T-cell (primary cell): ENCODE results near the gene CACNA1F. TPM values are rescaled to one million over a fixed set of nuclear protein-coding genes. Genes with fewer than 3 reads are reported as not detected.

Experiments used
- ATAC-seq, 4 experiments: fragments of 200-7000 bp in 3 of 4; fragments of 150-1000 bp in 1 of 4; cut with Tn5 transposase; replicated peaks in 1 of 4; 1 replicate in 3 of 4; 2 replicates in 1 of 4; pipeline ENCODE4 v1.10.0; 2021; ENCODE audit warnings: moderate library complexity in 3 of 4, mild to moderate bottlenecking in 2 of 4, moderate number of reproducible peaks in 1 of 4
- CTCF ChIA-PET, 2 donors: fragments of 300-600 bp; sonication (Branson Sonifier 250); formaldehyde crosslinking; loops; one replicate each; lab custom pipeline; 2022; ENCODE audit warnings: antibody characterized with exemption in 2 of 2; lab: Charles Lee
- POLR2A ChIA-PET, 2 donors: fragments of 300-600 bp; sonication (Branson Sonifier 250); formaldehyde crosslinking; loops; one replicate each; lab custom pipeline; 2022; ENCODE audit warnings: antibody characterized with exemption in 2 of 2; lab: Charles Lee
- DNase-seq, 35 experiments: peaks; one replicate each; pipeline versions ENCODE4 v3.0.0 to v3.0.0-alpha.2; 2013 to 2023
- H3K27ac ChIP-seq: one replicate; pipeline ENCODE4 v1.5.1; 2013; ENCODE audit warnings: low read length
- H3K27me3 ChIP-seq, 2 experiments: replicated peaks in 1 of 2; 1 replicate in 1 of 2; 2 replicates in 1 of 2; pipeline versions ENCODE4 v1.6.1 to v1.7.0; 2013; ENCODE audit warnings: low read length in 1 of 2, mixed read lengths in 1 of 2; ENCODE audit not compliant: control insufficient read depth in 2 of 2, insufficient read depth in 2 of 2; ENCODE audit errors: extremely low read depth in 1 of 2
- H3K36me3 ChIP-seq, 2 donors: 1 replicate in 1 of 2; 2 replicates in 1 of 2; pipeline versions ENCODE4 v1.6.1 to v1.7.0; 2013; ENCODE audit warnings: low read length in 1 of 2; ENCODE audit not compliant: control insufficient read depth in 2 of 2, insufficient read depth in 1 of 2; ENCODE audit errors: extremely low read depth in 1 of 2
- H3K4me1 ChIP-seq, 2 experiments: 1 replicate in 1 of 2; 2 replicates in 1 of 2; pipeline versions ENCODE4 v1.6.1 to v1.7.0; 2013; ENCODE audit warnings: low read length in 2 of 2, mixed read lengths in 1 of 2; ENCODE audit not compliant: insufficient read depth in 2 of 2, control insufficient read depth in 1 of 2; ENCODE audit errors: extremely low read depth in 1 of 2
- H3K4me3 ChIP-seq, 2 donors: 1 replicate in 1 of 2; 2 replicates in 1 of 2; pipeline versions ENCODE4 v1.5.1 to v1.7.0; 2013; ENCODE audit warnings: mild to moderate bottlenecking in 2 of 2, low read length in 1 of 2, moderate library complexity in 1 of 2; ENCODE audit not compliant: control insufficient read depth in 1 of 2; ENCODE audit errors: extremely low read depth in 1 of 2
- H3K9me3 ChIP-seq: 2 replicates; pipeline ENCODE4 v1.7.0; 2013
- H3K27ac Mint-ChIP-seq, 2 donors: one replicate each; pipeline ENCODE4 v1.8.0; 2020 to 2021; ENCODE audit warnings: mild to moderate bottlenecking in 2 of 2, mixed read lengths in 2 of 2
- H3K27me3 Mint-ChIP-seq, 2 donors: one replicate each; pipeline ENCODE4 v1.8.0; 2021 to 2022; ENCODE audit warnings: mixed read lengths in 2 of 2
- H3K36me3 Mint-ChIP-seq: one replicate; pipeline ENCODE4 v1.8.0; 2021; ENCODE audit warnings: mixed read lengths
- H3K4me1 Mint-ChIP-seq, 3 donors: one replicate each; pipeline ENCODE4 v1.8.0; 2020 to 2022; ENCODE audit warnings: mixed read lengths in 3 of 3, mild to moderate bottlenecking in 1 of 3
- H3K4me3 Mint-ChIP-seq, 3 donors: one replicate each; pipeline ENCODE4 v1.8.0; 2020 to 2022; ENCODE audit warnings: mild to moderate bottlenecking in 3 of 3, mixed read lengths in 3 of 3, moderate library complexity in 3 of 3
- H3K9me3 Mint-ChIP-seq, 3 donors: one replicate each; pipeline ENCODE4 v1.8.0; 2020 to 2022; ENCODE audit warnings: mixed read lengths in 3 of 3
- WGBS: methylation state at CpG from one replicate; pipeline ENCODE4 v1.1.5; 2013; ENCODE audit warnings: missing lambda C conversion rate; ENCODE audit not compliant: insufficient coverage; 5-methylcytosine and 5-hydroxymethylcytosine counted together
- total RNA-seq, 35 experiments: library from RNA in 6 of 35; stranded (reverse) in 6 of 35; fragments of 120-200 nt in 1 of 35; gene quantifications; one replicate each; pipeline versions ENCODE4 v1.2.1 to v1.2.4 and lab custom pipeline; 2013 to 2026

Gene CACNA1F
- total RNA-seq, 5 donors from 2014 or later (not counting 1 experiment from before 2014, with no cell fraction given) = 1.4 to 1.9 (median 1.6) TPM

- no peaks in the 10 kb centered on the region for H3K9me3 Mint-ChIP-seq
- POLR2A ChIA-PET = interaction anchor here in 1 of 2 donors (0.6 to 1.1 kb wide), 3 partner anchors 11 to 98 kb away, joined by 5 to 8 read pairs (median 7); no protein-coding TSS in a partner anchor
- Histone ChIP-seq H3K27ac (no peak overlapping the region), H3K27me3 (no peaks in the 10 kb centered on the region), H3K9me3 (no peaks in the 10 kb centered on the region), H3K4me3 (no peak overlapping the region), H3K4me1 (no peaks in the 10 kb centered on the region), H3K36me3 (peaks cover 0 to 30% of the 10 kb centered on the region in 2 donors)
- H3K27me3 Mint-ChIP-seq = peaks cover 0 to 10% of the 10 kb centered on the region in 2 donors
- no peak overlapping the region for H3K4me3 Mint-ChIP-seq
- no peak overlapping the region for H3K27ac Mint-ChIP-seq
- WGBS = no CpG with 5 or more reads among the region's 6 CpGs
- peaks cover 23% of the 10 kb centered on the region for H3K36me3 Mint-ChIP-seq
- DNase-seq (no peak), ATAC-seq (no peak)
- CTCF ChIA-PET = no interaction called here
- H3K4me1 Mint-ChIP-seq = peaks cover 5 to 7% (median 6%) of the 10 kb centered on the region in 3 donors
These were observed 15.9 kb upstream of the CACNA1F start for GRCh38 chrX:49249071-49249470.

- peaks cover 0 to 36% of the 10 kb centered on the region in 2 donors for H3K36me3 ChIP-seq
- H3K27me3 ChIP-seq = no peaks in the 10 kb centered on the region
- no peaks in the 10 kb centered on the region for H3K9me3 ChIP-seq
- WGBS = 94% methylated on average over 15 of the region's 28 CpGs
- Mint-ChIP-seq H3K4me1 (peaks cover 5 to 7% (median 6%) of the 10 kb centered on the region in 3 donors), H3K27me3 (peaks cover 0 to 10% of the 10 kb centered on the region in 2 donors), H3K4me3 (no peak overlapping the region), H3K9me3 (no peaks in the 10 kb centered on the region), H3K27ac (no peak overlapping the region), H3K36me3 (peaks cover 30% of the 10 kb centered on the region)
- CTCF ChIA-PET = no interaction called here
- H3K4me3 ChIP-seq = no peak overlapping the region
- H3K27ac ChIP-seq = no peak overlapping the region
- POLR2A ChIA-PET = interaction anchor here in 1 of 2 donors (0.5 to 1.1 kb wide), 3 partner anchors 15 to 97 kb away, joined by 3 to 8 read pairs (median 5); no protein-coding TSS in a partner anchor
- H3K4me1 ChIP-seq = no peaks in the 10 kb centered on the region
- DNase-seq = no peak
- ATAC-seq = no peak
These were observed 15.0 kb upstream of the CACNA1F start for GRCh38 chrX:49247916-49248811.

GRCh38 chrX:49247346-49247745, 14.2 kb upstream of the CACNA1F start:
- DNase-seq = no peak
- Histone ChIP-seq H3K4me1 (no peaks in the 10 kb centered on the region), H3K27me3 (no peaks in the 10 kb centered on the region), H3K36me3 (peaks cover 0 to 45% of the 10 kb centered on the region in 2 donors), H3K9me3 (no peaks in the 10 kb centered on the region), H3K27ac (no peak overlapping the region), H3K4me3 (no peak overlapping the region)
- no peaks in the 10 kb centered on the region for H3K9me3 Mint-ChIP-seq
- H3K27ac Mint-ChIP-seq = peak overlapping the region in 1 of 2 donors; percentile 68
- peaks cover 0 to 10% of the 10 kb centered on the region in 2 donors for H3K27me3 Mint-ChIP-seq
- H3K4me3 Mint-ChIP-seq = no peak overlapping the region
- H3K36me3 Mint-ChIP-seq = peaks cover 26% of the 10 kb centered on the region
- ChIA-PET POLR2A (no interaction called here), CTCF (no interaction called here)
- H3K4me1 Mint-ChIP-seq = peaks cover 5 to 7% (median 6%) of the 10 kb centered on the region in 3 donors
- no peak for ATAC-seq
- WGBS = no CpG with 5 or more reads among the region's 11 CpGs

GRCh38 chrX:49246541-49246940, 13.4 kb upstream of the CACNA1F start:
- POLR2A ChIA-PET = no interaction called here
- no peaks in the 10 kb centered on the region for H3K9me3 Mint-ChIP-seq
- peaks cover 5 to 7% (median 6%) of the 10 kb centered on the region in 3 donors for H3K4me1 Mint-ChIP-seq
- no peak overlapping the region for H3K4me3 Mint-ChIP-seq
- WGBS = no CpG with 5 or more reads among the region's 10 CpGs
- CTCF ChIA-PET = no interaction called here
- ATAC-seq (no peak), DNase-seq (no peak)
- H3K36me3 ChIP-seq = peaks cover 0 to 48% of the 10 kb centered on the region in 2 donors
- peak overlapping the region in 1 of 2 donors; percentile 65 for H3K27ac Mint-ChIP-seq
- H3K27ac ChIP-seq = no peak overlapping the region
- no peaks in the 10 kb centered on the region for H3K27me3 ChIP-seq
- H3K4me1 ChIP-seq = no peaks in the 10 kb centered on the region
- H3K4me3 ChIP-seq = no peak overlapping the region
- H3K9me3 ChIP-seq = no peaks in the 10 kb centered on the region
- peaks cover 21% of the 10 kb centered on the region for H3K36me3 Mint-ChIP-seq
- peaks cover 0 to 7% of the 10 kb centered on the region in 2 donors for H3K27me3 Mint-ChIP-seq

GRCh38 chrX:49244207-49244606, 11.1 kb upstream of the CACNA1F start:
- no peaks in the 10 kb centered on the region for H3K9me3 ChIP-seq
- H3K36me3 ChIP-seq = peaks cover 0 to 49% of the 10 kb centered on the region in 2 donors
- POLR2A ChIA-PET = no interaction called here
- H3K4me3 Mint-ChIP-seq = no peak overlapping the region
- H3K27ac ChIP-seq = no peak overlapping the region
- CTCF ChIA-PET = no interaction called here
- no peak overlapping the region for H3K4me3 ChIP-seq
- peaks cover 0 to 10% (median 10%) of the 10 kb centered on the region in 3 donors for H3K4me1 Mint-ChIP-seq
- no peaks in the 10 kb centered on the region for H3K27me3 Mint-ChIP-seq
- no peak for DNase-seq
- H3K4me1 ChIP-seq = peaks cover 0 to 3% of the 10 kb centered on the region in 2 experiments
- H3K9me3 Mint-ChIP-seq = no peaks in the 10 kb centered on the region
- no peak for ATAC-seq
- WGBS = no CpG with 5 or more reads among the region's 2 CpGs
- no peak overlapping the region for H3K27ac Mint-ChIP-seq
- H3K27me3 ChIP-seq = no peaks in the 10 kb centered on the region
- H3K36me3 Mint-ChIP-seq = peaks cover 18% of the 10 kb centered on the region

- CTCF ChIA-PET = no interaction called here
- H3K4me3 Mint-ChIP-seq = no peak overlapping the region
- ATAC-seq (no peak), DNase-seq (no peak)
- Histone ChIP-seq H3K36me3 (peaks cover 0 to 43% of the 10 kb centered on the region in 2 donors), H3K4me3 (no peak overlapping the region), H3K27me3 (no peaks in the 10 kb centered on the region), H3K9me3 (no peaks in the 10 kb centered on the region), H3K27ac (no peak overlapping the region), H3K4me1 (peaks cover 0 to 7% of the 10 kb centered on the region in 2 experiments)
- POLR2A ChIA-PET = no interaction called here
- H3K27ac Mint-ChIP-seq = no peak overlapping the region
- H3K9me3 Mint-ChIP-seq = no peaks in the 10 kb centered on the region
- peaks cover 18% of the 10 kb centered on the region for H3K36me3 Mint-ChIP-seq
- H3K4me1 Mint-ChIP-seq = peaks cover 0 to 16% (median 14%) of the 10 kb centered on the region in 3 donors
- WGBS = 97% methylated on average over 10 of the region's 12 CpGs
- H3K27me3 Mint-ChIP-seq = no peaks in the 10 kb centered on the region
These were observed 10.0 kb upstream of the CACNA1F start for GRCh38 chrX:49243166-49243565.
